Kidney capillary endothelial cell (primary cell): ENCODE results near the gene NEDD8.

ENCODE experiments used
- DNase-seq: peaks from one replicate; pipeline ENCODE4 v3.0.0-alpha.2; 2018; ENCODE audit warnings: low spot score

NEDD8 gene

GRCh38 chr14:24263848-24264247 lies 31.7 kb upstream of the NEDD8 start:
- DNase-seq: no peak

GRCh38 chr14:24262821-24263733 lies 30.9 kb upstream of the NEDD8 start, which contains the start of gene TGM1:
TGM1 (minus strand) TSS chr14:24263177; CDS start chr14:24262352, 825 bp downstream.
- no peak for DNase-seq

GRCh38 chr14:24261969-24262327 lies 29.8 kb upstream of the NEDD8 start:
- DNase-seq: no peak

GRCh38 chr14:24261256-24261968 lies 29.2 kb upstream of the NEDD8 start:
- no peak for DNase-seq

GRCh38 chr14:24260780-24261157 lies 28.6 kb upstream of the NEDD8 start:
- no peak for DNase-seq

- no peak for DNase-seq
Measured at GRCh38 chr14:24260026-24260779, 28.0 kb upstream of the NEDD8 start.

GRCh38 chr14:24259282-24260025 lies 27.3 kb upstream of the NEDD8 start:
- no peak for DNase-seq

GRCh38 chr14:24258548-24259265 lies 26.5 kb upstream of the NEDD8 start:
- no peak for DNase-seq

- no peak for DNase-seq
Measured at GRCh38 chr14:24258119-24258518, 26.0 kb upstream of the NEDD8 start.

GRCh38 chr14:24256960-24257359 lies 24.8 kb upstream of the NEDD8 start:
- DNase-seq: no peak

GRCh38 chr14:24255931-24256711 lies 24.0 kb upstream of the NEDD8 start:
- DNase-seq: no peak

- no peak for DNase-seq
Measured at GRCh38 chr14:24255438-24255837, 23.3 kb upstream of the NEDD8 start.

GRCh38 chr14:24254630-24255392 lies 22.6 kb upstream of the NEDD8 start:
- DNase-seq: no peak

- DNase-seq: no peak
Measured at GRCh38 chr14:24253936-24254335, 21.8 kb upstream of the NEDD8 start.

- DNase-seq: no peak
Measured at GRCh38 chr14:24252289-24253124, 20.3 kb upstream of the NEDD8 start.

- DNase-seq: no peak
Measured at GRCh38 chr14:24251880-24252288, 19.7 kb upstream of the NEDD8 start.

GRCh38 chr14:24250354-24250753 lies 18.2 kb upstream of the NEDD8 start:
- no peak for DNase-seq

- no peak for DNase-seq
Measured at GRCh38 chr14:24249230-24250021, 17.3 kb upstream of the NEDD8 start.
